Liver (tissue), 9 donors: Measurements from ENCODE around the gene OBP2B. TPM values are rescaled to one million over a fixed set of nuclear protein-coding genes. Genes with fewer than 3 reads are reported as not detected.

ENCODE experiments used
- DNase-seq: peaks from one replicate; pipeline ENCODE4 v3.0.0-alpha.2; 2017; ENCODE audit warnings: low spot score
- H3K27ac ChIP-seq, 2 donors: one replicate each; pipeline ENCODE4 v1.7.0; 2013; ENCODE audit warnings: inconsistent platforms in 2 of 2, low read length in 2 of 2, control low read depth in 1 of 2, low read depth in 1 of 2, mild to moderate bottlenecking in 1 of 2
- H3K27me3 ChIP-seq, 4 donors: one replicate each; pipeline versions ENCODE4 v1.6.1 to v1.7.0; 2013; ENCODE audit warnings: low read length in 3 of 4, inconsistent platforms in 1 of 4, mild to moderate bottlenecking in 1 of 4, moderate library complexity in 1 of 4; ENCODE audit not compliant: control insufficient read depth in 4 of 4, insufficient read depth in 4 of 4
- H3K36me3 ChIP-seq, 4 donors: one replicate each; pipeline versions ENCODE4 v1.6.1 to v1.7.0; 2013; ENCODE audit warnings: low read length in 3 of 4, mild to moderate bottlenecking in 3 of 4, low read depth in 1 of 4, moderate library complexity in 1 of 4; ENCODE audit not compliant: control insufficient read depth in 4 of 4, insufficient read depth in 3 of 4
- H3K4me1 ChIP-seq, 4 donors: one replicate each; pipeline versions ENCODE4 v1.6.1 to v1.7.0; 2013; ENCODE audit warnings: low read length in 3 of 4, mild to moderate bottlenecking in 3 of 4, moderate library complexity in 1 of 4; ENCODE audit not compliant: control insufficient read depth in 4 of 4, insufficient read depth in 4 of 4
- H3K4me3 ChIP-seq, 3 donors: one replicate each; pipeline versions ENCODE4 v1.6.1 to v1.7.0; 2013; ENCODE audit warnings: low read length in 3 of 3, control low read depth in 1 of 3, low read depth in 1 of 3, mild to moderate bottlenecking in 1 of 3
- H3K9ac ChIP-seq, 2 donors: one replicate each; pipeline ENCODE4 v1.7.0; 2013; ENCODE audit warnings: low read length in 2 of 2, mild to moderate bottlenecking in 2 of 2, moderate library complexity in 2 of 2, control low read depth in 1 of 2, low read depth in 1 of 2
- H3K9me3 ChIP-seq, 4 donors: one replicate each; pipeline versions ENCODE4 v1.6.1 to v1.7.0; 2013; ENCODE audit warnings: low read length in 3 of 4; ENCODE audit not compliant: control insufficient read depth in 4 of 4
- CTCF ChIP-seq: fragments of 150-350 bp; IDR thresholded peaks from 2 replicates; pipeline ENCODE4 v1.5.1; 2017; ENCODE audit warnings: improper control_type of control experiment, low read depth, low read length; ENCODE audit not compliant: missing input control
- EGR1 ChIP-seq, 2 donors: IDR thresholded peaks; 2 replicates each; pipeline ENCODE4 v1.6.1; 2016 to 2018; ENCODE audit warnings: antibody characterized with exemption in 2 of 2, low read depth in 2 of 2
- FOXA1 ChIP-seq: IDR thresholded peaks from 2 replicates; pipeline ENCODE4 v1.6.1; 2016; ENCODE audit warnings: antibody characterized with exemption
- FOXA2 ChIP-seq: IDR thresholded peaks from 2 replicates; pipeline ENCODE4 v1.6.1; 2016; ENCODE audit warnings: antibody characterized with exemption
- GABPA ChIP-seq, 2 donors: IDR thresholded peaks in 1 of 2; conservative IDR thresholded peaks in 1 of 2; 2 replicates each; pipeline ENCODE4 v1.6.1; 2016; ENCODE audit warnings: antibody characterized with exemption in 2 of 2, mild to moderate bottlenecking in 1 of 2, moderate library complexity in 1 of 2
- HNF4A ChIP-seq, 2 donors: conservative IDR thresholded peaks; 2 replicates each; pipeline ENCODE4 v1.6.1; 2016; ENCODE audit warnings: antibody characterized with exemption in 2 of 2, mild to moderate bottlenecking in 2 of 2
- HNF4G ChIP-seq: IDR thresholded peaks from 2 replicates; pipeline ENCODE4 v1.6.1; 2016; ENCODE audit warnings: antibody characterized with exemption
- JUND ChIP-seq, 2 donors: IDR thresholded peaks; 2 replicates each; pipeline ENCODE4 v1.6.1; 2016; ENCODE audit warnings: antibody characterized with exemption in 2 of 2
- MAX ChIP-seq: IDR thresholded peaks from 2 replicates; pipeline ENCODE4 v1.6.1; 2016; ENCODE audit warnings: antibody characterized with exemption
- NR2F2 ChIP-seq: IDR thresholded peaks from 2 replicates; pipeline ENCODE4 v1.6.1; 2016; ENCODE audit warnings: antibody characterized with exemption
- RAD21 ChIP-seq, 2 donors: IDR thresholded peaks; 2 replicates each; pipeline ENCODE4 v1.6.1; 2016; ENCODE audit warnings: antibody characterized with exemption in 2 of 2, mild to moderate bottlenecking in 2 of 2
- SP1 ChIP-seq: IDR thresholded peaks from 2 replicates; pipeline ENCODE4 v1.6.1; 2018; ENCODE audit warnings: antibody characterized with exemption, mild to moderate bottlenecking
- TAF1 ChIP-seq: conservative IDR thresholded peaks from 2 replicates; pipeline ENCODE4 v1.6.1; 2016; ENCODE audit warnings: antibody characterized with exemption, mild to moderate bottlenecking
- YY1 ChIP-seq: IDR thresholded peaks from 2 replicates; pipeline ENCODE4 v1.6.1; 2016; ENCODE audit warnings: antibody characterized with exemption, mild to moderate bottlenecking
- WGBS: extraction: QIAGEN DNeasy Blood & Tissue Kit; methylation state at CpG from one replicate; pipeline ENCODE4 v1.1.7; 2013; 5-methylcytosine and 5-hydroxymethylcytosine counted together
- polyA plus RNA-seq, 2 donors: library from polyadenylated mRNA; stranded (reverse) in 1 of 2; unstranded in 1 of 2; fragments of 200-250 nt in 1 of 2; fragments of >200 nt in 1 of 2; fragmentation: Nextera tagmentation in 1 of 2; extraction: Ambion mirVana in 1 of 2; gene quantifications; one replicate each; pipeline versions ENCODE4 v1.2.1 to v1.2.3, GENCODE V29; 2013 to 2015
- total RNA-seq, 2 donors: library from RNA; depleted of rRNA; stranded (reverse); fragments of >200 nt; gene quantifications; one replicate each; pipeline ENCODE4 v1.2.3, GENCODE V29; 2014
- TF ChIP-seq, protein P1 (sequence below): IDR thresholded peaks from 2 replicates; pipeline ENCODE4 v1.6.1; 2016; ENCODE audit warnings: antibody characterized with exemption
- TF ChIP-seq, protein P2 (sequence below): IDR thresholded peaks from 2 replicates; pipeline ENCODE4 v1.6.1; 2016; ENCODE audit warnings: antibody characterized with exemption
- donor health status: healthy.
- donor health status: healthy.
- donor health status: healthy.
- donor health status: healthy.
- donor health status: healthy.

OBP2B gene
- total and polyA plus RNA-seq, 4 donors = not detected

DNA sequence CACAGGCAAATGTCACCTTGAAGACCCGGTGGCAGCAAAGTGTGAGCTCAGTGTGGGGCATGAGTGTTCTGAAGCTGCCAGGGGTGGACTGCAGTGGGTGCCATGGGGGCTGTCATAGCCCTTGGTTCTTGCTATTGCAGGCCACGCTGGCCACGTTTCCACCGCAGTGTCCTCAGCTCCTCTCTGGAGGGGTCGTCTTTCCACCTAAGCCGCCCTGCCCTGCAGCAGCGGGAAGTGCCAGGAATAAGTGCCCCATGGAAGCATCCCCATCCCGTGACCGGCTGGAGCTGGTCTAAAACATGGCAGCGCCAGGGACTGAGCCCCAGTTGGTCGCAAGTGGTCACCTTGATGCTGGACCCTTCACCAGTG lies 6.9 kb downstream of the OBP2B start:
- H3K9ac ChIP-seq = no peak overlapping the region
- H3K27me3 ChIP-seq = no peaks in the 10 kb centered on the region
- no peak overlapping the region for H3K4me3 ChIP-seq
- WGBS = 80% methylated on average over 11 of the region's 11 CpGs
- H3K9me3 ChIP-seq = no peaks in the 10 kb centered on the region
- no peak overlapping the region for H3K27ac ChIP-seq
- no peaks in the 10 kb centered on the region for H3K4me1 ChIP-seq
- no peaks in the 10 kb centered on the region for H3K36me3 ChIP-seq
- DNase-seq = no peak
- TF ChIP-seq, protein P1, sequence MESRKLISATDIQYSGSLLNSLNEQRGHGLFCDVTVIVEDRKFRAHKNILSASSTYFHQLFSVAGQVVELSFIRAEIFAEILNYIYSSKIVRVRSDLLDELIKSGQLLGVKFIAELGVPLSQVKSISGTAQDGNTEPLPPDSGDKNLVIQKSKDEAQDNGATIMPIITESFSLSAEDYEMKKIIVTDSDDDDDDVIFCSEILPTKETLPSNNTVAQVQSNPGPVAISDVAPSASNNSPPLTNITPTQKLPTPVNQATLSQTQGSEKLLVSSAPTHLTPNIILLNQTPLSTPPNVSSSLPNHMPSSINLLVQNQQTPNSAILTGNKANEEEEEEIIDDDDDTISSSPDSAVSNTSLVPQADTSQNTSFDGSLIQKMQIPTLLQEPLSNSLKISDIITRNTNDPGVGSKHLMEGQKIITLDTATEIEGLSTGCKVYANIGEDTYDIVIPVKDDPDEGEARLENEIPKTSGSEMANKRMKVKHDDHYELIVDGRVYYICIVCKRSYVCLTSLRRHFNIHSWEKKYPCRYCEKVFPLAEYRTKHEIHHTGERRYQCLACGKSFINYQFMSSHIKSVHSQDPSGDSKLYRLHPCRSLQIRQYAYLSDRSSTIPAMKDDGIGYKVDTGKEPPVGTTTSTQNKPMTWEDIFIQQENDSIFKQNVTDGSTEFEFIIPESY = no peak
- TF ChIP-seq RAD21 (IDR thresholded peaks at IDR 0.05) (no peak), FOXA1 (no peak), MAX (no peak), YY1 (no peak), NR2F2 (no peak), SP1 (no peak), GABPA (IDR thresholded peaks at IDR 0.05 in 1 of 2, conservative IDR thresholded peaks at IDR 0.05 in 1 of 2) (no peak), JUND (IDR thresholded peaks at IDR 0.05) (no peak), FOXA2 (no peak), EGR1 (IDR thresholded peaks at IDR 0.05; ENCODE audit: low read depth in 2 of 2) (no peak)
- TF ChIP-seq, protein P2, sequence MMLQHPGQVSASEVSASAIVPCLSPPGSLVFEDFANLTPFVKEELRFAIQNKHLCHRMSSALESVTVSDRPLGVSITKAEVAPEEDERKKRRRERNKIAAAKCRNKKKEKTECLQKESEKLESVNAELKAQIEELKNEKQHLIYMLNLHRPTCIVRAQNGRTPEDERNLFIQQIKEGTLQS = no peak

GRCh38 chr9:133201424-133202144 lies 7.5 kb downstream of the OBP2B start:
- H3K4me3 ChIP-seq = no peak overlapping the region
- no peaks in the 10 kb centered on the region for H3K9me3 ChIP-seq
- no peaks in the 10 kb centered on the region for H3K36me3 ChIP-seq
- no peak overlapping the region for H3K27ac ChIP-seq
- no peaks in the 10 kb centered on the region for H3K27me3 ChIP-seq
- TF ChIP-seq YY1 (no peak), FOXA1 (no peak), TAF1 (no peak), JUND (IDR thresholded peaks at IDR 0.05) (no peak), HNF4A (conservative IDR thresholded peaks at IDR 0.05) (no peak), SP1 (no peak)
- TF ChIP-seq, protein P2 = no peak
- no peaks in the 10 kb centered on the region for H3K4me1 ChIP-seq
- no peak for DNase-seq
- WGBS = 80% methylated on average over 13 of the region's 13 CpGs
- H3K9ac ChIP-seq = no peak overlapping the region

DNA sequence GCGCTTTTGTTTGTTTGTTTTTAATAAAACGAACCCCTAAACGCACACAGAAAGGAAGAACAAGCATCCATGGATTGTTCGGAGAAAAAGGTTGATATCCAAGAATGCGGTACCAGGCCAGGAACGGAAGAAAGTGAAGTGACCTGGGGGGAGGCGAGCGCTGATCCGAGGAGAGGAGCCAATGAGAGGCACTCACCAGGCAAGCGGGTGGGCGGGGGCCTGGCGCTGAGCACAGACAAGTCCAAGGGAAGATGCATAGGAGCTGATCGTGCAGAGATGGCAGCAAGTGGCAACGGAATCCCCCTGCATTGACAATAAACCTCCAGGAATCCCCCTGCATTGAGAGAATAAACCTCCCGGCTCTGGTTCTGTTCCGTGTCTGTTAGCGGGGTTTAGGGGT lies 8.4 kb downstream of the OBP2B start:
- DNase-seq = no peak
- Histone ChIP-seq H3K9ac (no peak overlapping the region), H3K4me1 (no peaks in the 10 kb centered on the region), H3K9me3 (no peaks in the 10 kb centered on the region), H3K27me3 (no peaks in the 10 kb centered on the region), H3K27ac (no peak overlapping the region), H3K4me3 (no peak overlapping the region), H3K36me3 (no peaks in the 10 kb centered on the region)
- TF ChIP-seq, protein P1 = no peak
- TF ChIP-seq CTCF = no peak
- TF ChIP-seq HNF4A (conservative IDR thresholded peaks at IDR 0.05) = no peak
- no peak for TF ChIP-seq EGR1 (IDR thresholded peaks at IDR 0.05; ENCODE audit: low read depth in 2 of 2)
- no peak for TF ChIP-seq HNF4G
- TF ChIP-seq TAF1 = no peak
- TF ChIP-seq RAD21 (IDR thresholded peaks at IDR 0.05) = no peak
- TF ChIP-seq, protein P2 = no peak
- no peak for TF ChIP-seq GABPA (IDR thresholded peaks at IDR 0.05 in 1 of 2, conservative IDR thresholded peaks at IDR 0.05 in 1 of 2)
- no peak for TF ChIP-seq MAX
- TF ChIP-seq FOXA1 = no peak
- no peak for TF ChIP-seq NR2F2
- no peak for TF ChIP-seq JUND (IDR thresholded peaks at IDR 0.05)
- WGBS = 85% methylated on average over 17 of the region's 17 CpGs
